CD4-positive, alpha-beta T cell treated with Interleukin-15 for 1 hour (primary cell): ENCODE results near the gene GLA.

Source experiments
- DNase-seq: peaks from one replicate; pipeline ENCODE4 v3.0.0-alpha.2; 2020

GLA gene

GRCh38 chrX:101407748-101408531 lies at the start of gene GLA, which contains the start of gene HNRNPH2:
TSS of gene GLA (minus strand) at chrX:101407925. CDS start at chrX:101407903, 22 bp downstream.
TSS of gene HNRNPH2 (plus strand) at chrX:101408222. CDS start at chrX:101411989, 3,767 bp downstream.
- peak; percentile 96 for DNase-seq

DNA sequence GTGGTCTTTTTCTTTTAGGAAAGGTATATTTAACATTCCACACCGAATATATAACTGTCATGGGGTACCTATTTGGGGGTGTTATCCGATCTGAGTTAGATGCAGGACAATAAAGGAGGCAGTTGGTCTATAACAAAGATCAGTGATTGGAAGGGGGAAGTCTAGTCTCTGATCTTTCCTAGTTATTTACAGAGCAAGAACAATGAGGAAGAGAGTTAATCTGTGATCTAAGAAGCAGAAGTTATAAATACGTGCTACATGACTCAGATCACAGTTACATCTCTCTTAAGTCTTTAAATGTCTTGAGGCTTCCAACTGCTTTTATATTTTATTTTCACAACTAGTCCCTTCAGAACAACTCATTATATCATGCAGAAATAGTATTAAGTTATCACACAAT lies 44.3 kb upstream of the GLA start:
- no peak for DNase-seq

GRCh38 chrX:101450961-101451360 lies 43.2 kb upstream of the GLA start:
- DNase-seq, result no peak

GRCh38 chrX:101450085-101450484 lies 42.4 kb upstream of the GLA start:
- DNase-seq, result no peak

DNA sequence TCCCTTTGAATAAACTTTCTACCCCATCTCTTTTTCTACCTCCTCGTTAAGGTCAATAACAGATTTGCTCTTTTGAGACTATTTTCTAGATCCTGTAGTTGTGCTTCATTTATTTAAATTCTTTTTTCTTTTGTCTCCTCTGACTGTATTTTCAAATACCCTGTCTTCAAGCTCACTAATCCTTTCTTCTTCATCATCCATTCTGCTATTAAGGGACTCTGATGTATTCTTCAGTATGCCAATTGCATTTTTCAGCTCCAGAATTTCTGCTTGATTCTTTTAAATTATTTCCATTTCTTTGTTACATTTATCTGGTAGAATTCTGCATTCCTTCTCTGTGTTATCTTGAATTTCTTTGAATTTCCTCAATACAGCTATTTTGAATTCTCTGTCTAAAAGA lies 41.6 kb upstream of the GLA start:
- DNase-seq, result no peak

- DNase-seq, result no peak
Observed at GRCh38 chrX:101442085-101442484, 34.4 kb upstream of the GLA start.

DNA sequence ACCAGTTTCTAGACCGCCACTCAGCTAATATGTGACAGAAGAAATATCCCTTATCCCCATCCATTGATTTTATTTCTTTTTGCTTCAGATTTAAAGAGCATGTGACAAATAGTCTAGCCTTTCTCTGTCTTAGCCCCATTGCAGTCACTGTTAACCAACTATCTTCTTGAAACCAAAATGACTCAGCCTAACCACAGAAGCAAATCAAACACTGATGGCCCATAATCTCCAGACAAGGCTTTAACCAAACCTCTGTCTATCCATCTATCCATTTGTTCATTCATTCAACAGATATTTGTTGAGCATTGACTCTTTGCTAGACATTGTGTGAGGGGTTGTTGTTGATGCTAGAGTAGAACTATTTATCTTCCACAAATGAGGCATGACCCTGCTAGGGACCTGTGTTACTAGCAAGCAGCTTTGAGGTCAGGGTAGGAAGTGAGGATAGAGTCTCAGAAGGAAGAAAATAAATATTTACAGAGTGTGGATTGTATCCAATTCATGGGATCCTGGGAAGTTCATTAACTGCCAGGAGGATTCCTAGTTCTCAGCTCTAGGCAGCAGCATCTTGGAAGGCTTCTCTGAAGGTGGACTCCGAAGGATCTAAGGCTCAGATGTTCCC lies 22.8 kb upstream of the GLA start:
- DNase-seq, result no peak

DNA sequence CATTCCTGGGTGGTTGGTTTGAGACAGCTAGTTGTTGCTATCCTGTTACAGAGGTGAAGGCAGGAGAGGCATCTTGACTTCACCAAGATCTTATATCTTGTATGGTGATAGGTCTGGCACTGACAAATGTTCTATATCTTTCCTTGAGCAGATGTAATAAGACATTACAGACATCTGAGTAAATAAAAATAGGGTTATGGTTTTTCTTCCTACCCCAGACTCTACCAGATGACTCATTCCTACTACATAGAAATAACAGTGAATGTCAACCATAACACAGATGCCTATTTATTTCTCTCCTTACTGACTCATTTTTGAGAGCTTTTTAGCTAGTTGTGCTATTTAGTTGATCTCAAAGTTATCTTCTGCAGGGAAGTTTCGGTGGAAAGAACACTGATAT lies 22.2 kb upstream of the GLA start:
- DNase-seq, result no peak

GRCh38 chrX:101427954-101428353 lies 20.2 kb upstream of the GLA start:
- DNase-seq, result no peak

- DNase-seq, result no peak
Observed at GRCh38 chrX:101419489-101419888, 11.8 kb upstream of the GLA start.

DNA sequence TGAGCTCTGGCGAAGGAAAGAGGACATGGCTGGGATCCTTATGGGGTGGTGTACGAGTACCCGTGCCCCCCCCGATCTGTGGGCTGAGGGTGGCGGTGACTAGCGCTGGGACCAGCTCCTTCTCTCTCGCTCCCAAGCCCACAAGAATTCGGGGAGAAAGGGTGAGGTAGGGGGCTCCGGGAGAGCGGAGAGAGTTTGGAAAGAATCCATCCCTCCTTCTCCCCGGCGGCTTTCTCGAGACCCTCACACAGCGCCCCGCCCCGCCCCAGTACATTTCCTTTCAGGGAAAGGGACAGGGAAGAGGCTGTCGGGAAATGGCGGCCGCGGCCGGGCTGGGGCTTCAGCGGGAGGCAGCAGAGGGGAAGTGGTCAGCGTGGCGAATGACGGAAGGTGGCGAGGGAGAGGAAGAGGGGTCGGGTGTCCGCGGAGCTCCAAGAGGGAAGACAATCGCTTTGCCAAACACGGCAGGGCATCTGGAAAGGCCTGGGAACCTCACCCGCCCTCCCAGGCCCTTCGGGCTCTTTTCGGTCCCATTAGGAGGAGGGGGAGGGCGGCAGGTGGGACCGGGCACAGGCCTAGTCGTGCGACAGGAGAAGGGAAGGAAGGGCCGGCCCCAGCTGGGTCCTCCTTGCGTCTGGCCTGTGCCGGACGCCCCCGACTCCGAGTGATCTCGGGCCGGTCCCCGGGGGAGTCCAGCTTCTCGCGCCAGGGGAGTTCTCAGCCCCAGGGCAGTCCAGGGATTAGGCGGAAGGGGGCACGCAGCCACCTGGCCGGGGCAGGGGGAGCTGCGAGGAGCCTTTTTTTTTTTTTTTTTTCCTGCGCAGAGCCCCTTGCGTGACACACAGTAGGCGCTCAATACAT lies 10.5 kb upstream of the GLA start:
- DNase-seq, result peak; percentile 46

- DNase-seq, result no peak
Observed at GRCh38 chrX:101417190-101417589, 9.5 kb upstream of the GLA start.

GRCh38 chrX:101416691-101417090 lies 9.0 kb upstream of the GLA start:
- no peak for DNase-seq

GRCh38 chrX:101415180-101416145 lies 7.7 kb upstream of the GLA start:
- no peak for DNase-seq

- no peak for DNase-seq
Observed at GRCh38 chrX:101411984-101412383, 4.3 kb upstream of the GLA start.

DNA sequence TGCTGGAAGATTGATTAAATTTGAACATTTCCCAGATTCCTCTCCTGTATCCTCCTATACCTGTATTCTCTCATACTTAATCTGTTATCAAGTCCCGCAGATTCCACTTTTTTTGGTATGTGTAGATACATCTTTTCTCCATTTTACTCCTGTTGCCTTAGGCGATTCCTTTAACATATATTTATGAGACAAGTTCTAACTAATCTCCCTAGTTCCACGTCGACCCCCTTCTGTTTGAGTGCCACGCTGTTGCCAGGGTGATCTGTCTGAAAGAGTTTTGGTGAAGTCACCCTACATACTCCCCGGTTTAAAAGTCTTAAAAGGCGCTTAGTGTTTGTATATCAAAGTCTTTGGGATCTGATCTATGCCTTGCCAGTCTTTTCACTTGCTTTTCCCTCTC lies 2.7 kb upstream of the GLA start:
- DNase-seq, result peak; percentile 45

DNA sequence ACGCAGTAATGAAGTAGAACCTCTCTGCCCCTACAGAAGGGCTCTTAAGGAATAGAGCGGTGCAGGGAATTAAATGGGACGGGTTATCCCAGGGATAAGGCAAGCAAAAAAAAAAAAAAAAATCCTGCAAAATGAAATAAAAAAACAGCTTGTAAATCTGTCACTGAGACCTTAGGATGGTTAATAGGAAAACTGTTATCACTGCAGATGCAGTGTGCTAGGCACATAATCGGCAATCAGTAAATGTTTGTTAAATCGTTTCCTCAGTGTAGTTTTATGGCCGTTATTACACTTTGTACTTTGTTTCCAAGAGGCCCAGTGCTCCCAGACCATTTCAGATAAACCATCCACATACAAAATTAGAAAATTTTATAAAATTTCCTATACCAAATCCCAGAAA lies 1.3 kb upstream of the GLA start:
- DNase-seq, result no peak

DNA sequence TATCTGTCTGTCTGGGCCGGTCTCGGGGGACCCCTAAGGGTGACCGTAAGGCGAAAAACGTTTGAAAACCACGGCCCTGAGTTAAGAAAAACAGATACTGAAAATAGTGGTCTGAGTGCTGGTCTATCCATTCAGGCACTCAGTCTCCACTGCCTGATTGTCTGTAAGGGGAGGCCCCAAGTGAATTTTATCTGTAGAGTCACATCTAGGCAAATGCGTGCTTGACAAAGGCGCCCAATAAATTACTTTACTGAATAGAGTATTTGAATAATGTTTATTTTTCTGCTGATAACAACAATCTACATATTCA lies 762 bp upstream of the GLA start:
- no peak for DNase-seq

DNA sequence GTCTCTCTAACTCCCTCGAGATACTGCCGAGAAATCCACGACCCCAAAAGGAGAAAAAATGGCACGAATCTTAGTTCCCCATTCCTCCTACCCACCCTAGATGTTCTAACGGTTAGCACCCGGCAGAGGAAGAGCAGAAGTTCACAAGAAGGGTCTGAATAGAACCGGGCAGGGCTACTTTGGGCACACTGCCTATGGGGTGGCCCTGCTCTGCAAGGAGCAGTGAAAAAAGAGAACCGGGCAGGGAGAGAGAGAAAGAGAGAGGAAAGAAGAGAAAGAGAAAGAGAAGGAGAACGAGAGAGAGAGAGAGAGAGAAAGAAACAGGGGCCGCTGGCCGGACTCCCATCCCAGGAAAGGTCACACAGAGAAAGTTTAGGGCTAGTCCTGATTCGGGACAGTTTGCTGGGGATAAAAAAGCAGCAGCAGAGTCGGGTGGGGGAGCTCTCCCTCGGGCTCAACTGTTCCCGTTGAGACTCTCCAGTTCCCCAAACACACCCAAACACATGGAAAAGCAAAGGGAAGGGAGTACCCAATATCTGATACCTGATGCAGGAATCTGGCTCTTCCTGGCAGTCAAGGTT lies 468 bp downstream of the GLA start:
- no peak for DNase-seq

DNA sequence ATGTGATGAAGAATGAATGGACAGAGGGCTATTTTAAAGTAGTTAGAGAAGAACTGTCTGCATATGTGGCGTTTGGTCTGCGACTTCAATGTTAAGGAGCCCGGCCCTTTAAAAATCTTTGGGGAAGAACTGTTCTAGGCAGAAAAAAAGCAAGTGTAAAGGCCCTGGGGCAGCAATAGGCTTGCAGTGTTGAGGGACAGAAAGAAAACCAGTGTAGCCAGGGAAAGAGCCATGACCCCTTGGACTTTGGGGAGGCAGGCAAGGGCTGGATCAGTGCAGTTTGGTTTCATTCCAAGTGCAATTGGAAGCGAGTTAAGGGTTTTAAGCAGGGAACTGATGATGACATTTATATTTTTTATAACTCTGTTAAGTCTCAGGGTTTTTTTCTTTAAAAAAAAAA lies 7.9 kb downstream of the GLA start:
- no peak for DNase-seq

DNA sequence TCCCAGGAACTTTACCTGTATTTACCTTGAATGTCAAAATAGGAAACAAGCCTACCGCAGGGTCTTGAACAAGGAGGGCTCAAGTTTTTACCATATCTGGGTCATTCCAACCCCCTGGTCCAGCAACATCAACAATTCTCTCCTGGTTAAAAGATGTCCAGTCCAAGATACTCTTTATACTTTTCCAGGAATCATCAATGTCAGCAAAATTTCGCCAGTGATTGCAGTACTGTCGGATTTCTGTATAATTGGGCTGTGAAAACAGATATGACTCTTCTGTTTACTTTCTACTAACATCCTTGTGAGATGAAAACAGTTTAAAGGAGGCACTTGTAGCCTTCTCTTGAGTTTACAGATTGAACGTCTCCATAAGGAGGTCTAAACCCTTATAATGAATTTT lies 9.0 kb downstream of the GLA start:
- DNase-seq, result no peak

- DNase-seq, result no peak
Observed at GRCh38 chrX:101397779-101398178, 9.9 kb downstream of the GLA start.
